ENCODE data around the gene ANKRD12. TPM values are rescaled to one million over a fixed set of nuclear protein-coding genes. Genes with fewer than 3 reads are reported as not detected.
"Not testable (repeated sequence)": the region's sequence is repeated elsewhere in the genome, so short reads cannot be mapped to it uniquely, and the experiment has no call there.

The ANKRD12 gene
- total RNA-seq, 1 donor from 2014 or later, result 44.1 TPM

DNA sequence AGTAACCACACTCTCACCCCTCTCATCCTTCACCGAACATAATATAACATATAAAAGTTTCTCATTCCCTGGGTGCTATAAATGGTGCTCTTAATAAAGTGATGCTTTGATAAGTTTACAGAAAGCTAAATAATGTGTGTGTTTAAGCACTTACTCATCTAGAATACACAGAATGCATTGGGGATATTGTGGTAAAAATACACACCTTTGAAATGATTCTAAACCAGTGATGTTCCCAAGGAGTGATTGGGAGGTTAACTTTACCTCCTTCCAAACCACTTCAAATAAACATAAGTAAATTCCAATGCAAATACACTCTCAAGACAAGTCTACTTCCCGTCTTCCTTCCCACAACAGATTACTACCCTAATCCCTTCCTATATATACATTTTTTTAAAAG is 112.7 kb downstream of the ANKRD12 start:
- ATAC-seq (no peak), DNase-seq (ENCODE audit: missing footprints) (no peak)
- intact Hi-C loops (cut with DNase I), result no loop called here

DNA sequence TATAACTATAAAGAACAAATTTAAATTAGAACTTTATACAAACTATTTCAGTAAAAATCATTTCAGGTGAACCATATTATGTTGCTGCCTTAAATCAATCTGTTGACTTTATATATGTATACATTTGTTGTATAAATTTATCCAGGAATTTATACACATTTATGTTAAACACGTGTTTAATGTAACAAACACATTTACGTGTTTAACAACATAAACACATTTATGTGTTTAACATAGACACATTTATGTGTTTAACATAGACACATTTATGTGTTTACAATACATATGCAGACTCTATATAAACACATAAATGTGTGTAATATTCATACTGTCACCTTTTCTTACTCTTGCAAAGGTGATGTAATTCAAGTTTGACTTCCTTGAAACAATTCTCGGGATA is 122.6 kb downstream of the ANKRD12 start:
- DNase-seq (ENCODE audit: missing footprints), result no peak
- ATAC-seq, result no peak

DNA sequence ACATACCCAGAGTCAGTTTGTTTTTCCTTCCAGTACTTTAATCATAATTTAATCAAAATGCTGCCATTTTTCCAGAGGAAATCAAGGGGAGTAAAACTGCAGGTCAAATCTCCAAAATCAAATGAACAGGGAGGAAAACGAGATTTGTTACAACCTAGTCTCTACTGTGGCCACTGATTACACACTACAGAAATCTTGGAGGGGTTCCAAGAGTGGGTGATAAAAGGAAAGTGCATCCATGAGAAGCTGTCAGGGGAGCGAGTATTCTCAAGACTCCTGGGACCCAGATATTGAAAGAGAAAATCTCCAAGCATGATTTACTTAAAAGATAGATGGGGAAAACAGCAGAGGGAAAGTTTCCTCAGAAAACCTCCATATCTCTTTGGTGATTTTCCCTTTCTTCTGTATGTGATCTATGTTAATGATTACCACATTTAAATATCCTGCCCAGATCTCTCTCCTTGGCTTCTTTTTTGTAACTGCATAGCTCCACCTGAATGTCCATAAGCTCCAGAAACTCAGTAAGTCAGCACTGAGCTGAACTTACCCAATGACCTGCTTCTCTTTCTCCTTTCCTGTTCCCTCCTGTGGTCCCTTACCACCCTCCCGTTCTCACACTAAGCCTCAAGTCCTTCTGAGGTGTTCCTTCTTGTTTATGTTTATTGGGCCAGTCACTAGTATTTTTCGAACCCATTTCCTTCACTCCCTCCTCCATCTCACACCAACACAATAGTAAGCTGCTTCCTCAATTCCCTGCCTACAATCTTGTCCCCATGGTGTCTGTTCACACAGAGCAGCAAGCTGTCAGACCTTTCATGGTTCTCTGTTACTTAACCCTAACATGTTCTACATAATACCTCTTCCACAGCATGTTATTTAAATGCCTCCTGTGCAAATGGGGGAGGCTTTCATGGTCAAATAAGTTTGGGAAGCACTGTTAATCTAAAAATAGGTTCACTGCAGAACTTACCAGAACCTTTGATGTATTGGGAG is 124.1 kb downstream of the ANKRD12 start:
- ATAC-seq (no peak), DNase-seq (ENCODE audit: missing footprints) (no peak)
- intact Hi-C loops (cut with DNase I), result no loop called here

More for the DNA sequence above, 122.6 kb downstream of the ANKRD12 start:
- intact Hi-C loops (cut with DNase I), result no loop called here

DNA sequence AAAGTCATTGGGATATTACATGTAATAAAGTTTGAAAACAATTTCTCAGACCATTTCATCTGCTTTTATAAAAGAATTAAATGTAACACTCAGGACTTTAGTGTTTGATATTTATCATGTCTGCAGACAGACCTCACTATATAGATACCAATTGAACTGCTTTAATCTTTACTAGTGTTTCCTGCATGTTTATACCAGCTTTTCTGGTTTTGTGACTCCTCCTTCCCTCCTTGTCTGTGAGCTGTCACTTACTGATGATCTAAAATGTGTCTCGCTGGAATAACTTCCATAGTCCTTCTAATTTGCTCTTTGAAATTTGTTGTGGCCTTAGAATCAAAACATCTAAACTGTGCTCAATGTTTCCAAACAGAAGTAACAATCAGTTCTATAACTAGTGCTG is 126.7 kb downstream of the ANKRD12 start:
- intact Hi-C loops (cut with DNase I), result no loop called here
- no peak for ATAC-seq
- DNase-seq (ENCODE audit: missing footprints), result no peak

DNA sequence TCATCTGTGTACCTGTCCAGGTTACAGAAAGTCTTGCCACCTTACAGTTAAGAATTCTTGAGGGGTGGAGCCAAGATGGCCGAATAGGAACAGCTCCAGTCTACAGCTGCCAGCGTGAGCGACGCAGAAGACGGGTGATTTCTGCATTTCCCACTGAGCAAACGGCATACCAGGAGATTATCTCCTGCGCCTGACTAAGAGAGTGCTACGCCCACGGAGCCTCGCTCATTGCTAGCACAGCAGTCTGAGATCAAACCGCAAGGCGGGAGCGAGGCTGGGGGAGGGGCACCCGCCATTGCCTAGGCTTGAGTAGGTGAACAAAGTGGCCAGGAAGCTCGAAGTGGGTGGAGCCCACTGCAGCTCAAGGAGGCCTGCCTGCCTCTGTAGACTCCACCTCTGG is 128.2 kb downstream of the ANKRD12 start:
- intact Hi-C loops (cut with DNase I); ATAC-seq; DNase-seq (ENCODE audit: missing footprints): not testable (repeated sequence)

DNA sequence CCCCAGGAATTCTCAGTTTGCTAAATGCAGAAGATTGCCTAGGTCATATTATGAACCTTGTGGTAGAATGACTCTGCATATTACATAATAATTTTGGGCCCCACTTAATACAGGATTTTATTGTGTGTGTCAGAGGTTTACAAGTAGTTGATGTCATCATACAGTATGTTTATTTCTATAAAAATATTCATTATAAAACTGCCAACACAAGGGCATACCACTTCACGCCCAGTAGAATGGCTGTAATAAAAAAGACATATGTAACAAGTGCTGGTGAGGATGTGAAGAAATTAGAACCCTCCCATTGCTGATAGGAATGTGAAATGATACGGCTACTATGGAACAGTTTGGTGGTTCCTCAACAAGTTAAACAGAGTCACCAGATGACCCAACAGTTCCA is 136.6 kb downstream of the ANKRD12 start:
- intact Hi-C loops (cut with DNase I), result loop anchor here (10.0 kb wide), 1 partner anchor 202 kb away; the partner anchor contains the start of gene RALBP1
- ATAC-seq, result no peak
- no peak for DNase-seq (ENCODE audit: missing footprints)

DNA sequence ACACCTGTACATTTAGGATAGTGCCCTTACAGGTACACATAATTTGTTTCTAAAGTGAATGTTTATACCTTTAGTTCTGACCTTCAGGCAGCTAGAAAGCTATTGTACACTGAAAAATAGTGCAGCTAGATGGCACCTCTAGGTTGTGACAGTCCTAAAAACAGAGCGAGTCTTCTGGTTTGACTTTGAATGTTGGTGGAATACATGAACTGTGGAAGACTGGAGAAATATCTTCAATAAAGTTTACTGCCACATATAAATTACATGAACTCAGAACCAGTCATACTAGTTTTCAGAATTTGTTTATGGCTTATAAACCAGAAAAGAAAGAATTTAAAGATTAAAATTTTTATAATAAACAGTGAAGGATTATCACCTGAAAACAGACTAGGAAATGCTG is 139.3 kb downstream of the ANKRD12 start:
- DNase-seq (ENCODE audit: missing footprints) (no peak), ATAC-seq (no peak)
- intact Hi-C loops (cut with DNase I), result loop anchor here (10.0 kb wide), 1 partner anchor 199 kb away; the partner anchor contains the start of gene RALBP1

DNA sequence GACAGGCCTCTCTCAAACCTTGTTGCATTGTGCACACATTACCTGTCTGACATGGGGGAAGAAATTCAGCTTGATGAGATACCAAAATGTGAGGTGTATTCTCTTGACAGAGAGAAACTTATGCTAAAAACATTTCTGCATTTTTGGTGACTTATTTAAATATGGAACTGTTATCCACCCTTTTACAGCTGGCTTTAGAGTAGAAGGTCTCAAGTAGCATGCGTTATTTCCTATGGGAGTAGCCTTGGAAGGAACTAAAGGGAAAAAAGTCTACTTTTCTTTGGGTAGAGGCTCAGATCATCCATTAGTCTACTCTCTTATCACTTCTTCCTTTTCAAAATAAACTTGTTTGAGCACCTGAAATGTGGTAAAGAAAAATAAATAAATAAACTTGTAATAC is 141.4 kb downstream of the ANKRD12 start:
- no peak for DNase-seq (ENCODE audit: missing footprints)
- intact Hi-C loops (cut with DNase I), result loop anchor here (10.0 kb wide), 1 partner anchor 197 kb away; the partner anchor contains the start of gene RALBP1
- ATAC-seq, result no peak

DNA sequence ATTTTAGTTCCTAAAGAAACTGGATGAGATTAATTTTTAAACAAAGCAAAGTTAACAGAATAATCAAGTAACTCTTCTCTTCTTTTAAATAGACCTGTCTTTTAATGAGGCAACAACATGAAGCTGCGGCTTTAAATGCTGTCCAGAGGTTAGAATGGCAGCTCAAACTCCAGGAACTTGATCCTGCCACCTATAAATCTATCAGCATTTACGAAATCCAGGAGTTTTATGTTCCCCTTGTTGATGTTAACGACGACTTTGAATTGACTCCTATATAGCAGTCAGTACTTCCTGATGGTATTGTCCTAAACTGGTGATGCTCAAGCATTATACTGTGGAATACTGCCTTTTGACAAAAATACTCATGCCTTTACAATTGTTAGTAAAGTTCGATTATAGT is 144.3 kb downstream of the ANKRD12 start:
- intact Hi-C loops (cut with DNase I), result no loop called here
- DNase-seq (ENCODE audit: missing footprints), result no peak
- ATAC-seq, result no peak

DNA sequence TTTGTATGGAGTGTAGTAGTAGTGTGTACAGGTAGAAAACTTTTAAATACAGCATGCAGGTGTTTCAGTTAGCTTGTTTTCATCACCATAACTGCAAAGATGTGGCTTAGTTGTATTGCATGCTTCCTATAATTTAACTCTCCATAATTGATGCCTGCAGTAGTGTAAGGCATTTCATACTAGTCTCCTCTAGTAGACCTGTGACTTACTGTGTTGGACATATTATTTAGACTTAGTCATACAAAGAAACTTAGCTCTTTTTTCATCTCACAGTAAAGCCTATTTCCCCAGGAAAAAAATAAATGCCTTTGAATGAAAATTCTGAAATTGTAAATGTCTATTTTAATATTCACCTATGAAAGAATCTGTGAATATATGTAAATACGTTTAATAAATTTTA is 145.2 kb downstream of the ANKRD12 start:
- no peak for ATAC-seq
- DNase-seq (ENCODE audit: missing footprints), result no peak
- intact Hi-C loops (cut with DNase I), result no loop called here

DNA sequence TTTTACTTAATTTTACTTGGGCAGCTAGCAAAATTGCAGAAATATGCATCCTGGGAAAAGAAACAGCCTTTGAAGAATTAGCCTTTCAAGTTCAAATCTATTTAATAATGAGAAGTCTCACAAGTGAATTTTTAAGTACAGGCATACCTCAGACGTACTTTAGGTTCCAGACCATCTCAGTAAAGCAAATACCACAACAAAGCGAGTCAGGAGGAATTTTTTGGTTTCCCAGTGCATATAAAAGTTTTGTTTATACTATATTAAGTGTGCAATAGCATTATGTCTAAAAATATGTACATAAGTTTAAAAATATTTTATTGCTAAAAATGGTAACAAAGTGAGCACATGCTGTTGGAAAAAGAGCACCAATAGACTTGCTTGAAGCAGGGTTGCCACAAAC is 147.2 kb downstream of the ANKRD12 start:
- intact Hi-C loops (cut with DNase I), result no loop called here
- DNase-seq (ENCODE audit: missing footprints), result no peak
- ATAC-seq, result no peak

DNA sequence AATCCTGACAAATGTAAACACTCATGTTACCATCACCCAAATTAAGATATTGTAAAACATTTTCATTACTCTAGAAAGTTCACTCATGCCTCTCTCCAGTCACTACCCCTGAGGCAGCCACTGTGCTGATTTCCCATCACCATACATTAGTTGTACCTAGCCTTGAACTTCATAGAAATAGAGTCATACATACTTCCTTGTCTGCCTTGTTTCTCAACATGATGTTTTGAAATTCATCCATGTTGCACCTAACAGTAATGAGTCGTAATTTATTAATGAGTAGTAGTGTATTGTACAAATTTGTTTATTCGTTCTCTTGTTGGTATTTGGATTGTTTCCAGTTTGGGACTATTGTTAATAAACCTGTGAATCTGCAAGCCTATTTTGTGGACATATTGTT is 149.0 kb downstream of the ANKRD12 start:
- intact Hi-C loops (cut with DNase I), result no loop called here
- ATAC-seq, result no peak
- DNase-seq (ENCODE audit: missing footprints), result no peak

DNA sequence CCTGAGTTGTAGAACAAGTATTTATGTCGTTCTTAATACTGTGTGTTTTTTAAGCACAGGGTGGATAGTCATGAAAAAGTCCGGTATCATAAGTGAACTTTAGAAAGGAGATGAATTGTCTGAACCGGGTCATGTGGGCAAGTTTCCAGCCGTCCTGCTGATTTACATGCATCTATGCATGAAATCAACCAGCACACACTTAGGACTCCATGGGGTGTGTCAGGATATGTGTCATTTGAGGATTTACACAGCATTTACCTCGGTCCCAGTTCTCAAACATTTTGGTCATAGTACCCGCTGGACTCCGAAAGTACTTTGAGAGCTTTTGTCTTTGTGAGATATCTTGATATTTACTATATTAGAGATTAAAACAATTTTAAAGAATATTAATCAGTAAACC is 150.5 kb downstream of the ANKRD12 start:
- ATAC-seq (no peak), DNase-seq (ENCODE audit: missing footprints) (no peak)
- intact Hi-C loops (cut with DNase I), result no loop called here

DNA sequence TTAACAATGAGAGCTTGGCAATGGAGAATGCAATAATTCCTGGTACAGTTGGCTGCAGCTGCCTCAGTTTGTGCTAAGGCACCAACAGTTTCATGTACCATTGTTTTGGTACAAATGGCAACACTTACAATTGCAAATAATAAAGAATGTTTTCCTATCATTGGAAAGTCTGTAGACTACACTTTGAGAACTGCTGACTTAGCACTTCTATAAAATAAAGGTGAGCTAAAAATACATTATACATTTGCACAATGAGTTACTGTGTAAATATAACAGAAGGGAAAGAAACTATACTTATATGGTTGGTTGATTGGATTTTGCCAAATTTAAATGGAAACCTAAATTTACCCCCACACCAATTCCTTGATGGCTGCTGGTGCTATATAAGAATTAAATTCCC is 153.1 kb downstream of the ANKRD12 start:
- DNase-seq (ENCODE audit: missing footprints) (no peak), ATAC-seq (no peak)
- intact Hi-C loops (cut with DNase I), result no loop called here

DNA sequence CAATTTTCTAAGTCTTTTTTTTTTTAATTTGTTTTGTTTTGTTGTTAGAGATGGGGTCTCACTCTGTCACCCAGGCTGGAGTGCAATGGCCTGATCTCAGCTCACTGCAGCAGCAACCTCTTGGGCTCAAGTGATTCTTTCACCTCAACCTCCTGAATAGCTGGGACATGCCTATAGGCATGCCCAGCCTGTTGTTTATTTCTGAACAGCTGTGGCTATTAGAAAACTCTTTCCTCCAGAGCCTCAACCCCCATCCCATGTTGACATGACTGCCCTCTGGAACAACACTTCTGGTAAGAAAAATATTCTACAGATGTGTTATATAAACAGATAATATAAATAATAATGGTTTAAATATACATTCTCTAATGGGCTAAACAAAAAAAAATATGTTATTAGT is 153.6 kb downstream of the ANKRD12 start:
- ATAC-seq (no peak), DNase-seq (ENCODE audit: missing footprints) (no peak)
- intact Hi-C loops (cut with DNase I), result no loop called here

DNA sequence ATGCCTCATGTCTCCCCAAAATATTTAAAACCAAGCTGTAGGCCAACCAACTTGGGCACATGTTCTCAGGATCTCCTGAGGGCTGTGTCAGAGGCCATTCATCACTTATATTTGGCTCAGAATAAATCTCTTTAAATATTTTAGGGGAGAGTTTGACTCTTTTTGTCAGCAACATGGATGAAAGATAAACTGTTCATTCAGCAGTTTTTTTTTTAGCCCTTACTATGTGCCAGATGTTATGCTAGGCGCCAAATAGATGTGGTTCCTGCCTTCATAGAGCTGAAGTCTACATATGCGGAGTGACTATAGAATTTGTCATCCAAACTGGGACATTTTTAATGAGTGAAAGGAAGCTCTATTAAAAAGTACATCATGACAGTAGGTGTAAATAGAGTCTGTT is 155.5 kb downstream of the ANKRD12 start:
- DNase-seq (ENCODE audit: missing footprints) (no peak), ATAC-seq (no peak)
- intact Hi-C loops (cut with DNase I), result no loop called here

DNA sequence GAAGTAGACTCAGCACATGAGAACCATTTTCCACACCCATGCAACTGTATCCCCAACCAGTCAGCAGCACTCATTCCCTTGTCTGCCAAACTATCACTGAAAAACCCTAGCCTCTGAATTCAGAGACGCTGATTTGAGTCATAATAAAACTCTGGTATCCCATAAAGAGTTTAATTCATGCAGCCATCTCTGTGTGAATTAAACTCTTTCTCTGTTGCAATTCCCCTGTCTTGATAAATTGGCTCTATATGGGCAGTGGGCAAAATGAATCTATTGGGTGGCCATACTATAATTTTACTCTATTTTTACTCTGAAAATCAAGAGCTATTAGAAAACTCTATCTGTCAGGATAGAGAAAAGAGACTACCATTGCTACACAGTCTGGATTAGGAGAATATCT is 157.4 kb downstream of the ANKRD12 start:
- ATAC-seq (no peak), DNase-seq (ENCODE audit: missing footprints) (no peak)
- intact Hi-C loops (cut with DNase I), result no loop called here

DNA sequence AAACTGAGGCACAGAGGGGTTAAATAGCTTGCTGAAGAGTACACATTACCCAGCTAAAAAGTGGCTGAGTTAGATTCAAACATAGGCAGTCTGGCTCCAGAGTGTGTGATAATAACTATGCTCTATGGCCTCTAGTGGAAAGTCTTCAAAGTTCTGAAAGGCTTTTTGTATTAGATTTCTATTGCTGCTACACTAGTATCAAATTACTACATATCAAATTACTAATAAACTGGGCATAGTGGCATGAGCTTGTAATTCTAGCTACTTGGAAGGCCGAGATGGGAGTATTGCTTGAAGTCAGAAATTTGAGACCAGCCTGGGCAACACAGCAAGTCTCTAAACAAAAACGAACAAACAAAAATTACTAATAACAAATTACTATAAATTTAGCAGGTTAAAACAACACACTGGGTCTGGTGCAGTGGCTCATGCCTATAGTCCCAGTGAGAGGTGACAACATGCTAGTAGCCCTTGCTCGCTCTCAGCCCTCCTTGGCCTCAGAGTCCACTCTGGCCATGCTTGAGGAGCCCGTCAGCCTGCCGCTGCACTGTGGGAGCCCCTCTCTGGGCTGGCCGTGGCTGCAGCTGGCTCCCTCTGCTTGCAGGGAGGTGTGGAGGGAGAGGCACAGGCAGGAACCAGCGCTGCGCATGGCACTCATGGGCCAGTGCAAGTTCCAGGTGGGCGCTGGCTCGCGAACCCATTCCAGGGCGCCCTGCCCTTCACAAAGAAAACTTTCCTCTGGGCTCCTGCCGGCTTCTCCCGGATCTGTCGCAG is 159.8 kb downstream of the ANKRD12 start:
- no peak for ATAC-seq
- no peak for DNase-seq (ENCODE audit: missing footprints)
- intact Hi-C loops (cut with DNase I), result no loop called here

DNA sequence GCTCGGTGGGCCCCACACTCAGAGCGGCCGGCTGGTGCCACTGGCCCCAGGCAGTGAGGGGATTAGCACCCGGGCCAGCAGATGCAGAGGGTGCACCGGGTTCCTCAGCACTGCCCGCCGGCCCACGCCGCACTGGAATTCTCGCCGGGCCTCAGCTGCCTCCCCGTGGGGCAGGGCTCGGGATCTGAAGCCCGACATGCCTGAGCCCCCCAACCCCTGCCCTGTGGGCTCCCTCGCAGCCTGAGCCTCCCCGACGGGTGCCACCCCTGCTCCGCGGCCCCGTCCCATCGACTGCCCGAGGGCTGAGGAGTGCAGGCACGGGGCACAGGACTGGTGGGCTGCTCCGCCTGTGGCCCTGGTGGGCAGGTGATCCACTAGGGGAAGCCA is 160.4 kb downstream of the ANKRD12 start:
- ATAC-seq, result no peak
- intact Hi-C loops (cut with DNase I), result no loop called here
- DNase-seq (ENCODE audit: missing footprints), result no peak

All from Right ventricle myocardium inferior (tissue), 1 donor.